ENCODE results near the gene THAP11. TPM values are rescaled to one million over a fixed set of nuclear protein-coding genes. Genes with fewer than 3 reads are reported as not detected.

The THAP11 gene
- total and polyA plus RNA-seq, 2 of the 4 experiments (the other 2 are of a cell fraction) = 13.3 to 14.5 TPM

DNA sequence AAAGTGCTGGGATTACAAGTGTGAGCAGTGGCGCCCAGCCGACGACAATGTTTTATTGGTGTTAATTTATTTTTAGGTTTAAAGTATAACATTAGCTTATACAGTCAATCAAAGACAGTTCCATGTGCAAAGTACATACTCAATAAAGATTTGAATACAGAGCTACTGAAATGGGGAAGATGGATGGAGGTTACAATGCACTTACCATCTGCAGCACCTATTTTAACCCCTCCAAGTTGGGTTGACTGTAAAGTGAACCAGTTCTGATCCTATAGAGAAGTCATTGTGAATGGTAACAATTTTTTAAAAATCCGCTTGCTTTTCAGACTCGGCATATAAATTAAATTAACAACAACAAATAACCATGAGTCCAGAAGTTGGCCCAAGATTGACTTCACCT, 50.3 kb downstream of the THAP11 start:
- no peak overlapping the region for H2BK120ac ChIP-seq (ENCODE audit: low read depth, low read length)
- H2BK20ac ChIP-seq (ENCODE audit: low read depth, low read length) = no peak overlapping the region
- H4K91ac ChIP-seq (ENCODE audit: insufficient read depth, low read depth, low read length) = no peak overlapping the region
- ATAC-seq (ENCODE audit: low read depth) = no peak
- no peak overlapping the region for H3K23ac ChIP-seq (ENCODE audit: low read depth, low read length)
- BruUV-seq (replicated peaks) = no TSS peak
- no peak overlapping the region for H2AK5ac ChIP-seq (ENCODE audit: low read depth, low read length)
- no peak for DNase-seq
- intact Hi-C loops (cut with micrococcal nuclease) (no loop called here), in situ Hi-C loops (cut with MboI; ENCODE audit: low sequenced_read_pairs) (no loop called here), dilution Hi-C loops (cut with HindIII; ENCODE audit: low sequenced_read_pairs, unreplicated experiment) (no loop called here)
- no peak overlapping the region for H3K18ac ChIP-seq (ENCODE audit: low read depth, low read length)
- H3K14ac ChIP-seq (replicated peaks; ENCODE audit: low read depth, low read length) = 0 out of 2 replicates have a peak overlapping the region, but pooled peaks have one; percentile 90
- H3K4me1 ChIP-seq (ENCODE audit: control insufficient read depth, insufficient read depth, low read length) = peaks cover 9% of the 10 kb centered on the region
- peaks cover 18% of the 10 kb centered on the region for H4K20me1 ChIP-seq (ENCODE audit: insufficient read depth, low read length)
- H3K9me3 ChIP-seq (ENCODE audit: control insufficient read depth, insufficient read depth, low read length) = no peaks in the 10 kb centered on the region
- no peak overlapping the region for H2AFZ ChIP-seq (replicated peaks; ENCODE audit: low read length, poor library complexity)
- peak overlapping the region; percentile 57; the same call in 1 of the 2 replicates for H3K4me3 ChIP-seq (ENCODE audit: insufficient read depth, low read depth, low read length)
- H3K27me3 ChIP-seq (ENCODE audit: control insufficient read depth, insufficient read depth, low read length) = no peaks in the 10 kb centered on the region
- TF ChIP-seq RFX5 (IDR thresholded peaks at IDR 0.05; ENCODE audit: low read depth, low read length) (no peak), SMC3 (IDR thresholded peaks at IDR 0.05; ENCODE audit: low read depth, low read length) (no peak), MAZ (IDR thresholded peaks at IDR 0.05; ENCODE audit: borderline replicate concordance, low read depth, low read length) (no peak), CEBPB (IDR thresholded peaks at IDR 0.05; ENCODE audit: low read depth, low read length) (no peak), FOS (IDR thresholded peaks at IDR 0.05; ENCODE audit: low read depth, low read length) (no peak), MXI1 (IDR thresholded peaks at IDR 0.05; ENCODE audit: borderline replicate concordance, low read depth, low read length) (no peak)
- TF ChIP-seq, protein P1, sequence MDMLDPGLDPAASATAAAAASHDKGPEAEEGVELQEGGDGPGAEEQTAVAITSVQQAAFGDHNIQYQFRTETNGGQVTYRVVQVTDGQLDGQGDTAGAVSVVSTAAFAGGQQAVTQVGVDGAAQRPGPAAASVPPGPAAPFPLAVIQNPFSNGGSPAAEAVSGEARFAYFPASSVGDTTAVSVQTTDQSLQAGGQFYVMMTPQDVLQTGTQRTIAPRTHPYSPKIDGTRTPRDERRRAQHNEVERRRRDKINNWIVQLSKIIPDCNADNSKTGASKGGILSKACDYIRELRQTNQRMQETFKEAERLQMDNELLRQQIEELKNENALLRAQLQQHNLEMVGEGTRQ (IDR thresholded peaks at IDR 0.05; ENCODE audit: low read depth, low read length) = no peak
- ChIA-PET POLR2A (ENCODE audit: unreplicated experiment) (interaction anchor here (0.6 kb wide), 1 partner anchor 62 kb away, joined by 3 read pairs; no protein-coding TSS in a partner anchor), CTCF (interaction anchor here (1.6 kb wide), 1 partner anchor 9 kb away, joined by 8 read pairs; no protein-coding TSS in a partner anchor)
- H3K56ac ChIP-seq (ENCODE audit: extremely low read depth, insufficient read depth, low read length) = no peak overlapping the region
- H4K5ac ChIP-seq (ENCODE audit: low read depth, low read length) = no peak overlapping the region; the same call in 1 of the 2 replicates
- peak overlapping the region; percentile 90 for H3K4me2 ChIP-seq (ENCODE audit: low read depth, low read length)
- H3K79me1 ChIP-seq (ENCODE audit: low read depth in 1 of 2, low read length in 2 of 2) = peaks cover 10 to 40% of the 10 kb centered on the region in 2 experiments
- peak overlapping the region; percentile 73 to 85 for H4K8ac ChIP-seq (ENCODE audit: low read depth in 2 of 2, low read length in 2 of 2)
- H3K36me3 ChIP-seq (ENCODE audit: control insufficient read depth, insufficient read depth, low read length) = no peaks in the 10 kb centered on the region
- peak overlapping the region; percentile 82 for H3K9ac ChIP-seq (ENCODE audit: low read depth, low read length)
- no peak overlapping the region for H2BK15ac ChIP-seq (ENCODE audit: low read depth, low read length)
- no peak overlapping the region for H3K27ac ChIP-seq (ENCODE audit: insufficient read depth, low read length)
- H3K9me1 ChIP-seq (ENCODE audit: insufficient read depth, low read length) = 0 out of 2 replicates have a peak, but pooled peaks cover 12% of the 10 kb centered on the region
- no peak overlapping the region for H2AK9ac ChIP-seq (replicated peaks; ENCODE audit: low read depth, low read length, poor library complexity)
- H3K4ac ChIP-seq (ENCODE audit: low read depth, low read length) = no peak overlapping the region; the same call in 1 of the 2 replicates
- peak overlapping the region; percentile 25 for H2BK5ac ChIP-seq (ENCODE audit: low read depth, low read length, poor library complexity, severe bottlenecking)
- no CpG with 5 or more reads among the region's 5 CpGs for WGBS, 2 experiments (ENCODE audit: extremely low coverage in 2 of 2, insufficient read length in 1 of 2)
